ENCODE measurements around the gene CDH22.

- TF ChIP-seq JUNB (IDR thresholded peaks at IDR 0.05; ENCODE audit: unreplicated experiment) (no peak), CTCF (conservative IDR thresholded peaks at IDR 0.05; ENCODE audit: low read depth in 2 of 2) (no peak), CREB1 (CRISPR knock-in tag; IDR thresholded peaks at IDR 0.05; ENCODE audit: low read depth) (no peak), EZH2phosphoT487 (IDR thresholded peaks at IDR 0.05; ENCODE audit: unreplicated experiment) (no peak), EZH2 (IDR thresholded peaks at IDR 0.05; ENCODE audit: low read depth, unreplicated experiment) (no peak), POLR2AphosphoS5 (IDR thresholded peaks at IDR 0.05; ENCODE audit: low read depth) (no peak), REST (IDR thresholded peaks at IDR 0.05; ENCODE audit: unreplicated experiment) (no peak), STAT1 (IDR thresholded peaks at IDR 0.05; ENCODE audit: unreplicated experiment) (no peak), NANOG (IDR thresholded peaks at IDR 0.05; ENCODE audit: borderline replicate concordance) (no peak), ETS1 (IDR thresholded peaks at IDR 0.05) (no peak)
These were observed 33.2 kb downstream of the CDH22 start for GRCh38 chr20:46275091-46275490.

Data from GM23338 (cell line).